Inferior parietal cortex (tissue), 1 donor: Measurements from ENCODE around the gene CGNL1.

Experiments
- DNase-seq: peaks from one replicate; pipeline ENCODE4 v3.0.0-alpha.2; 2016; ENCODE audit errors: extremely low spot score

CGNL1 gene

GRCh38 chr15:57385923-57386390, 9.7 kb downstream of the CGNL1 start:
- no peak for DNase-seq

- DNase-seq = no peak
Measured at GRCh38 chr15:57386976-57387375, 10.7 kb downstream of the CGNL1 start.

- no peak for DNase-seq
Measured at GRCh38 chr15:57387564-57388076, 11.3 kb downstream of the CGNL1 start.

GRCh38 chr15:57388464-57388863, 12.2 kb downstream of the CGNL1 start:
- no peak for DNase-seq

GRCh38 chr15:57389991-57390390, 13.7 kb downstream of the CGNL1 start:
- no peak for DNase-seq

- DNase-seq = no peak
Measured at GRCh38 chr15:57390583-57390982, 14.3 kb downstream of the CGNL1 start.

GRCh38 chr15:57391537-57391936, 15.2 kb downstream of the CGNL1 start:
- DNase-seq = no peak

- DNase-seq = no peak
Measured at GRCh38 chr15:57393061-57393460, 16.8 kb downstream of the CGNL1 start.

- no peak for DNase-seq
Measured at GRCh38 chr15:57395292-57395691, 19.0 kb downstream of the CGNL1 start.

- DNase-seq = no peak
Measured at GRCh38 chr15:57398336-57398735, 22.0 kb downstream of the CGNL1 start.

- no peak for DNase-seq
Measured at GRCh38 chr15:57401546-57401945, 25.2 kb downstream of the CGNL1 start.

GRCh38 chr15:57403017-57403416, 26.7 kb downstream of the CGNL1 start:
- no peak for DNase-seq

GRCh38 chr15:57403566-57404325, 27.4 kb downstream of the CGNL1 start:
- no peak for DNase-seq

GRCh38 chr15:57405133-57405532, 28.8 kb downstream of the CGNL1 start:
- DNase-seq = no peak

- DNase-seq = no peak
Measured at GRCh38 chr15:57406062-57406772, 29.9 kb downstream of the CGNL1 start.

GRCh38 chr15:57410373-57410772, 34.1 kb downstream of the CGNL1 start:
- no peak for DNase-seq

GRCh38 chr15:57411945-57412768, 35.9 kb downstream of the CGNL1 start:
- DNase-seq = no peak

- no peak for DNase-seq
Measured at GRCh38 chr15:57415602-57416001, 39.3 kb downstream of the CGNL1 start.

- no peak for DNase-seq
Measured at GRCh38 chr15:57418635-57419034, 42.3 kb downstream of the CGNL1 start.

GRCh38 chr15:57419335-57419734, 43.0 kb downstream of the CGNL1 start:
- no peak for DNase-seq

GRCh38 chr15:57421110-57421509, 44.8 kb downstream of the CGNL1 start:
- no peak for DNase-seq

- no peak for DNase-seq
Measured at GRCh38 chr15:57421551-57421950, 45.2 kb downstream of the CGNL1 start.
